Heart left ventricle (tissue), 16 donors: ENCODE measurements around the gene MAP2K4. TPM values are rescaled to one million over a fixed set of nuclear protein-coding genes. Genes with fewer than 3 reads are reported as not detected.

ENCODE experiments used
- ATAC-seq, 4 donors: fragments of 200-7000 bp; cut with Tn5 transposase; one replicate each; pipeline ENCODE4 v1.9.1; 2020 to 2022; ENCODE audit warnings: moderate library complexity in 4 of 4, mild to moderate bottlenecking in 3 of 4, moderate number of reproducible peaks in 1 of 4
- DNase-seq, 5 donors: peaks; one replicate each; pipeline ENCODE4 v3.0.0-alpha.2; 2020
- H3K27ac ChIP-seq, 12 donors: fragments of 200-600 bp; sonication (generic) in 4 of 12; one replicate each; pipeline versions ENCODE4 v1.5.0 to v1.8.0; 2016 to 2022; ENCODE audit warnings: mild to moderate bottlenecking in 2 of 12
- H3K27me3 ChIP-seq, 9 donors: fragments of 200-600 bp; sonication (generic) in 2 of 9; one replicate each; pipeline versions ENCODE4 v1.5.1 to v1.8.0; 2016 to 2022; ENCODE audit warnings: mild to moderate bottlenecking in 3 of 9
- H3K36me3 ChIP-seq, 9 donors: fragments of 200-600 bp; sonication (generic) in 2 of 9; one replicate each; pipeline versions ENCODE4 v1.5.0 to v1.8.0; 2018 to 2022; ENCODE audit warnings: mild to moderate bottlenecking in 2 of 9
- H3K4me1 ChIP-seq, 12 donors: fragments of 200-600 bp; sonication (generic) in 4 of 12; one replicate each; pipeline versions ENCODE4 v1.5.0 to v1.8.0; 2016 to 2022; ENCODE audit warnings: mild to moderate bottlenecking in 3 of 12
- H3K4me3 ChIP-seq, 12 donors: fragments of 200-600 bp; sonication (generic) in 4 of 12; one replicate each; pipeline versions ENCODE4 v1.5.0 to v1.8.0; 2017 to 2022; ENCODE audit warnings: mild to moderate bottlenecking in 9 of 12, moderate library complexity in 4 of 12
- H3K9me3 ChIP-seq, 12 donors: fragments of 200-600 bp; sonication (generic) in 4 of 12; one replicate each; pipeline versions ENCODE4 v1.5.0 to v1.8.0; 2016 to 2022; ENCODE audit warnings: mild to moderate bottlenecking in 1 of 12
- POLR2A ChIP-seq, 2 donors: fragments of 450-650 bp; IDR thresholded peaks; one replicate each; pipeline ENCODE4 v1.6.1; 2017; ENCODE audit warnings: antibody characterized with exemption in 2 of 2, mild to moderate bottlenecking in 2 of 2, moderate library complexity in 2 of 2
- WGBS, 4 donors: extraction: QIAGEN DNeasy Blood & Tissue Kit in 2 of 4; methylation state at CpG; one replicate each; pipeline versions ENCODE4 v1.1.5 to v1.1.7; 2013 to 2018; 5-methylcytosine and 5-hydroxymethylcytosine counted together
- intact Hi-C, 10 donors: fragments of 100-400 bp; cut with DNase I; formaldehyde crosslinking; loops; one replicate each; pipeline versions ENCODE4 v1.11.1 to v1.14.2; 2022
- polyA plus RNA-seq, 2 donors: library from polyadenylated mRNA; stranded (reverse); fragments of 200-250 nt; gene quantifications; one replicate each; pipeline ENCODE4 v1.2.3, GENCODE V29; 2013
- total RNA-seq, 9 donors: library from RNA; depleted of rRNA in 2 of 9; stranded (reverse); fragments of >200 nt in 2 of 9; fragmentation: NEBNext Ultra II Directional in 3 of 9; extraction: Animal tissue kit (Norgen Biotek cat#: 25700) in 3 of 9; gene quantifications; one replicate each; pipeline versions ENCODE4 v1.1.0 to v1.2.4, GENCODE V29; 2016 to 2023
- TF ChIP-seq, protein P1 (sequence below), 12 donors: fragments of 200-600 bp; sonication (generic) in 4 of 12; IDR thresholded peaks; one replicate each; pipeline versions ENCODE4 v1.5.0 to v1.8.0; 2018 to 2022; ENCODE audit warnings: antibody characterized with exemption in 12 of 12, mild to moderate bottlenecking in 5 of 12
- donor health status: ischemic (EF 13 %, LVEDD 7.1; RV severe dilation, severe dysfunction).
- donor health status: healthy with polysubstance abuse.
- donor health status: DM: no; HTN: yes; CAD: no.
- donor health status: DM: no; HTN: no; CAD: no.
- donor health status: ischemic (EF 25% LVEDD 6.9; RV normal size, moderate dysfunction).
- donor health status: ischemic (EF 25% LVEDD 5.7; RV mildly dilated, moderate dysfunction).
- donor health status: healthy.
- donor health status: DM: yes; HTN: yes; CAD: no.
- donor health status: ischemic (EF 35%, LVEDD 5.7; RV mildly dilated, moderate dysfunction).
- donor health status: nonischemic (EF 11% LVEDD 7.7; RV severe dilation, severe dysfunction).
- donor health status: DM: yes; HTN: yes; CAD: no.
- donor health status: PGD.
- donor health status: ischemic (EF 29% LVEDD 5.4; RV normal size, mild dysfunction).
- donor health status: nonischemic (EF 23%, LVEDD 6.1; RV moderate dilation, normal function).

The MAP2K4 gene
- total and polyA plus RNA-seq, 11 donors: 7.9 to 37.5 (median 32.5) TPM

DNA sequence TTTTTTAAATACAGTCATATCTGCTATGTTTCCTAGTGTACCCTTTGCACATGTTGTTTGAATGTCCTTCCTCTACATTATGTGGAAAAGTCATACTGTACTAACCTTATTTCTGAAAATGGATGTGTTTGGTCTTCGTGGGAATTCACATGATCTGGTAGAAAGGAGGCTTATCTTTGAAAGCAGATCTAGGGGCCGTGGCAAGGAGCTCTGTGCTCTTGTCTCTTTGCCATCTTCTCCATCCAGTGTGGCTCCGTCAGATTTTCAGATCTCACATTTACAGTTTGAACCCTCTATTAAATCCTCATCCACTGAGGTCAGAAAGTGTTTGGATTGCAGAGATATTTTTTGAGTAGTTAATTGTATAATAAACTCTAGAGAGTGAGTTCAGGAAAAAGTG lies 32.9 kb downstream of the MAP2K4 start:
- intact Hi-C loops: no loop called here
- Histone ChIP-seq H3K4me3 (no peak overlapping the region), H3K27me3 (no peaks in the 10 kb centered on the region), H3K4me1 (peaks cover 0 to 52% (median 23%) of the 10 kb centered on the region in 12 donors), H3K9me3 (no peaks in the 10 kb centered on the region), H3K36me3 (peaks cover 0 to 3% (median 0%) of the 10 kb centered on the region in 9 donors), H3K27ac (no peak overlapping the region)
- TF ChIP-seq POLR2A (IDR thresholded peaks at IDR 0.05): no peak
- TF ChIP-seq, protein P1, sequence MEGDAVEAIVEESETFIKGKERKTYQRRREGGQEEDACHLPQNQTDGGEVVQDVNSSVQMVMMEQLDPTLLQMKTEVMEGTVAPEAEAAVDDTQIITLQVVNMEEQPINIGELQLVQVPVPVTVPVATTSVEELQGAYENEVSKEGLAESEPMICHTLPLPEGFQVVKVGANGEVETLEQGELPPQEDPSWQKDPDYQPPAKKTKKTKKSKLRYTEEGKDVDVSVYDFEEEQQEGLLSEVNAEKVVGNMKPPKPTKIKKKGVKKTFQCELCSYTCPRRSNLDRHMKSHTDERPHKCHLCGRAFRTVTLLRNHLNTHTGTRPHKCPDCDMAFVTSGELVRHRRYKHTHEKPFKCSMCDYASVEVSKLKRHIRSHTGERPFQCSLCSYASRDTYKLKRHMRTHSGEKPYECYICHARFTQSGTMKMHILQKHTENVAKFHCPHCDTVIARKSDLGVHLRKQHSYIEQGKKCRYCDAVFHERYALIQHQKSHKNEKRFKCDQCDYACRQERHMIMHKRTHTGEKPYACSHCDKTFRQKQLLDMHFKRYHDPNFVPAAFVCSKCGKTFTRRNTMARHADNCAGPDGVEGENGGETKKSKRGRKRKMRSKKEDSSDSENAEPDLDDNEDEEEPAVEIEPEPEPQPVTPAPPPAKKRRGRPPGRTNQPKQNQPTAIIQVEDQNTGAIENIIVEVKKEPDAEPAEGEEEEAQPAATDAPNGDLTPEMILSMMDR (IDR thresholded peaks at IDR 0.05): no peak
- ATAC-seq: no peak
- DNase-seq: no peak
- WGBS, 4 donors: 38 to 46% (median 42%) methylated on average over 3 of the region's 3 CpGs

DNA sequence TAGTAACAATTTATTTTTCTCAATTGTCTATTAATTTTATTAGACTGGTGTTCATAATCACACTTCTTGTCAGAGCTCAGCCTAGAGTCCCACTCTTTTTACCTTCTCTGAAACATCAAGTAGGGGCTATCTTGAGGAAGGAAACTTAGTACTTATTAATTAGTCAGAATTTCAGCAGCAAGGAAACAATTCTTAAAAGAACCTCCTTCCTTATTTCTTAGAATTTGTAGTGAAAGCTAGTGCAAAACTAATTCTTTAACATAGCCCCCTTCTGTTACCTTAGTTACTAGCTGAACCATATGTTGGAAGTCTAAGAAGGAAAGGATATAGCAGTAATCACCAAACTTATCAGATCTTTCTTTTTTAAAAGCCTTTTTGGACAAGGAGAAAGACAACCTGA lies 35.2 kb downstream of the MAP2K4 start:
- no peak for ATAC-seq
- H3K27ac ChIP-seq: no peak overlapping the region
- H3K4me3 ChIP-seq: no peak overlapping the region
- no peaks in the 10 kb centered on the region for H3K27me3 ChIP-seq
- intact Hi-C loops: no loop called here
- no peaks in the 10 kb centered on the region for H3K9me3 ChIP-seq
- peaks cover 0 to 3% (median 0%) of the 10 kb centered on the region in 9 donors for H3K36me3 ChIP-seq
- TF ChIP-seq, protein P1 (IDR thresholded peaks at IDR 0.05): no peak
- TF ChIP-seq POLR2A (IDR thresholded peaks at IDR 0.05): no peak
- peaks cover 0 to 52% (median 18%) of the 10 kb centered on the region in 12 donors for H3K4me1 ChIP-seq
- DNase-seq: no peak

DNA sequence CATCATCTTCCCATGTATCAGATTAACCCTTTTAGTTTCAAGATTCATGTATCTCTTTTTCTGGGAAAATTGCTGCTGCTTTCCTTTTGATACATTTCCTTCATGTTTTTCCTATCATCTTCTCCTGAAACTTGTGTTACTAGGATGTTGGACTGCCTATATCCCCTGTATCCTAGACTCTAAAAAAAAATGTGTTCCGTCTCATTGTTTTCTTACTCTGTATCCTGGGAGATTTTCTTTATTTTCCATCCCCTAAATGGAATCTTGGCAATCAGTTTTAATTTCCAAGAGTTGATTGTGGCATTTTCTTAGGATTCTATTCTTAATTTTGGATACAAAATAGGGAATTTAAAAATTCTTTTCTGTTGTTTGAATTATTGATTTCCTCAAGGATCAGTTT lies 36.8 kb downstream of the MAP2K4 start:
- Histone ChIP-seq H3K4me1 (peaks cover 0 to 44% (median 15%) of the 10 kb centered on the region in 12 donors), H3K4me3 (no peak overlapping the region), H3K27me3 (no peaks in the 10 kb centered on the region), H3K27ac (no peak overlapping the region), H3K36me3 (peaks cover 0 to 4% (median 0%) of the 10 kb centered on the region in 9 donors), H3K9me3 (no peaks in the 10 kb centered on the region)
- no peak for TF ChIP-seq POLR2A (IDR thresholded peaks at IDR 0.05)
- TF ChIP-seq, protein P1 (IDR thresholded peaks at IDR 0.05): no peak
- no peak for ATAC-seq
- WGBS, 4 donors: 82 to 88% (median 84%) methylated on average over 1 of the region's 1 CpG
- no peak for DNase-seq
- intact Hi-C loops: no loop called here

DNA sequence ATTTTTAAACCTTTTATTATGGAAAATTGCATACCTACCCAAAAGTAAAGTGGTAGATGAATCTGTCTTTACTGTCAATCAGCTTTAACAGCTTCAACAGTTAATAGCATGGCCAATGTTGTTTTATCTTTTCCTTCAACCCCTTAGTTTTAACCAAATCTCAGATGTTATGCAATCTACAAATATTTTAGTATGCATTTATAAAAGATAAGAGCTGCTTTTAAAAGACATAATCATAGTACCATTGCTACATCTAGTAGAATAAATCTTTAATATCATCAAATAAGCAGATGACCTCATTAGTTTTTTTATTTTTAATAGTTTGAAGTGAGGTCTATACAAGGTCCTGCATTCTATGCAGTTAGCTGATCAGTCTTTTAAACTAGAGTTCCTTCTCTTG lies 37.9 kb downstream of the MAP2K4 start:
- H3K9me3 ChIP-seq: no peaks in the 10 kb centered on the region
- no peak for TF ChIP-seq POLR2A (IDR thresholded peaks at IDR 0.05)
- TF ChIP-seq, protein P1 (IDR thresholded peaks at IDR 0.05): no peak
- intact Hi-C loops: no loop called here

More for the DNA sequence above, 37.9 kb downstream of the MAP2K4 start:
- DNase-seq (no peak), ATAC-seq (no peak)
- peaks cover 0 to 5% (median 0%) of the 10 kb centered on the region in 9 donors for H3K36me3 ChIP-seq
- H3K4me3 ChIP-seq: no peak overlapping the region
- peaks cover 0 to 36% (median 10%) of the 10 kb centered on the region in 12 donors for H3K4me1 ChIP-seq
- H3K27me3 ChIP-seq: no peaks in the 10 kb centered on the region
- H3K27ac ChIP-seq: no peak overlapping the region
